Measurements from ENCODE around the gene CADM3. TPM values are rescaled to one million over a fixed set of nuclear protein-coding genes. Genes with fewer than 3 reads are reported as not detected.

The CADM3 gene
- total and polyA plus RNA-seq, 2 of the 8 experiments (the other 6 are each of a cell fraction or from before 2014, with no cell fraction given): 8.3 to 8.5 TPM

DNA sequence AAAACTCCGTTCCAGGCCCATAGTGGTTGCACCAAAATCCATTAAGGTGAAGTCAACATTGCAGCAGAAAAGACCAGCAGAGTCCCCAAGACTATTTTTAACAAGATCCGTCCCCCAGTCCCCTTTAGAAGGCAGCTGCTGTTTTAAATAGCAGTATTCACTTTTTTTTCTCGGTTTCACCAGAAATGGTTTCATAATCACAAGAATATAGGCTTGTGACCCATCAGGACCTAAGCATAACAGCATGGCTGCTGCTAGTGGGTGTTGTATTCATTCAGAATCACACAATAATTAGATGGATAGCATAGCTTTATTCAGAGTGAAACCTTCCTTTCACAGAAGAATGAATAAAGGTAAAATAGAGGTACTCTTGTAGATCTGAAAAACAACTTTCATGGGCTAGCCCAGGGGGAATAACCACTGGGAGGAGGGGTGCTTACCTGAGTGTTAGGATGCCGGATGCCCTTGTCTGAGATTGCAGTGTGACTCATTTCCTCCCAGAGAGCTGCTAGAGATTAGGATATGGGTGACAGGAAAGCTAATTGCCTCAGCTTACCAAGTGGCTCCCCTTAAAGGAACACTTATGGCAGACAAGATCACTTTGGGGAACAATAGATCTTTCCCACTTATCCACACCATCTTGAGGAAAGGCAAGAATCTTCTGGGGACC lies 68.3 kb downstream of the CADM3 start:
- H4K8ac ChIP-seq (ENCODE audit: extremely low read depth, insufficient read depth, low read length): no peak overlapping the region
- POLR2A ChIA-PET (ENCODE audit: partially characterized antibody): no interaction called here
- no peaks in the 10 kb centered on the region for H3K36me3 ChIP-seq (ENCODE audit: control insufficient read depth in 2 of 4, insufficient read depth in 4 of 4, low read length in 3 of 4)
- no peak overlapping the region for H4K91ac ChIP-seq (replicated peaks; ENCODE audit: insufficient read length, low read length)
- no peak overlapping the region for H3K4ac ChIP-seq (replicated peaks; ENCODE audit: insufficient read length, low read depth, low read length)
- no peak overlapping the region for H3K14ac ChIP-seq (ENCODE audit: insufficient read length)
- H2BK15ac ChIP-seq (ENCODE audit: low read length): no peak overlapping the region
- no peaks in the 10 kb centered on the region for H3K4me1 ChIP-seq (replicated peaks in 1 of 4; ENCODE audit: control insufficient read depth in 3 of 4, insufficient read depth in 4 of 4, low read length in 3 of 4)
- H3K18ac ChIP-seq (ENCODE audit: extremely low read depth, low read length): no peak overlapping the region
- no peak overlapping the region for H2BK20ac ChIP-seq (ENCODE audit: low read length)
- H2BK120ac ChIP-seq (replicated peaks; ENCODE audit: low read depth, low read length): no peak overlapping the region
- H3K23me2 ChIP-seq (ENCODE audit: low read depth, low read length): no peaks in the 10 kb centered on the region
- no peaks in the 10 kb centered on the region for H3K9me3 ChIP-seq (ENCODE audit: insufficient read depth in 2 of 2, low read depth in 1 of 2, low read length in 1 of 2)
- no peak overlapping the region for H3K4me2 ChIP-seq (ENCODE audit: insufficient read depth in 1 of 2, low read depth in 2 of 2, low read length in 2 of 2)
- no peaks in the 10 kb centered on the region for H3K79me1 ChIP-seq (ENCODE audit: low read depth, low read length)
- no peak overlapping the region for H2AK5ac ChIP-seq (ENCODE audit: low read depth, low read length)
- CTCF ChIA-PET (ENCODE audit: partially characterized antibody): interaction anchor here (1.0 kb wide), 1 partner anchor 29 kb away, joined by 3 read pairs; no protein-coding TSS in a partner anchor
- no peak overlapping the region for H2AFZ ChIP-seq (ENCODE audit: low read length)
- no peaks in the 10 kb centered on the region for H3K79me2 ChIP-seq (ENCODE audit: control insufficient read depth in 1 of 2, insufficient read depth in 2 of 2, low read length in 2 of 2)
- H3K9ac ChIP-seq (replicated peaks in 1 of 4; ENCODE audit: extremely low read depth in 1 of 4, low read depth in 3 of 4, low read length in 3 of 4): no peak overlapping the region
- no peaks in the 10 kb centered on the region for H4K20me1 ChIP-seq (replicated peaks in 1 of 2; ENCODE audit: control insufficient read depth in 1 of 2, insufficient read depth in 2 of 2, low read length in 2 of 2)
- H3K27me3 ChIP-seq (replicated peaks in 1 of 4; ENCODE audit: control insufficient read depth in 3 of 4, extremely low read depth in 1 of 4, insufficient read depth in 3 of 4, low read length in 3 of 4): no peaks in the 10 kb centered on the region
- no peak overlapping the region for H3K56ac ChIP-seq (replicated peaks; ENCODE audit: insufficient read length, low read depth, low read length)
- no peak overlapping the region for H3K27ac ChIP-seq (ENCODE audit: low read depth, low read length)
- no peak overlapping the region for H2BK12ac ChIP-seq (ENCODE audit: low read depth, low read length)
- H4K5ac ChIP-seq (ENCODE audit: insufficient read length, low read depth, low read length): no peak overlapping the region
- H3K23ac ChIP-seq (ENCODE audit: insufficient read length): no peak overlapping the region
- no peak for DNase-seq (ENCODE audit: low read depth in 1 of 2, low spot score in 2 of 2)
- H3K4me3 ChIP-seq (ENCODE audit: extremely low read depth in 1 of 4, insufficient read depth in 2 of 4, low read depth in 3 of 4, low read length in 4 of 4): no peak overlapping the region
- H2BK5ac ChIP-seq (ENCODE audit: low read depth, low read length): no peak overlapping the region
- FAIRE-seq: no peak
- 92% methylated on average over 4 of the region's 4 CpGs; no CpG with 5 or more reads in 1 of the 2 experiments for WGBS, 2 experiments (ENCODE audit: extremely low coverage in 1 of 2, insufficient coverage in 1 of 2, insufficient read length in 1 of 2, insufficient replicate concordance in 2 of 2, low coverage in 1 of 2, low lambda C conversion rate in 2 of 2, missing lambda C conversion rate in 1 of 2)
- TF ChIP-seq CEBPB (IDR thresholded peaks at IDR 0.05; ENCODE audit: low read depth, low read length): no peak
- no peak for TF ChIP-seq CBX8 (IDR thresholded peaks at IDR 0.05; ENCODE audit: borderline replicate concordance, low read depth, low read length)
- no peak for TF ChIP-seq RBBP5 (IDR thresholded peaks at IDR 0.05; ENCODE audit: borderline replicate concordance, low read depth, low read length)
- no peak for TF ChIP-seq TBP (IDR thresholded peaks at IDR 0.05; ENCODE audit: low read depth, low read length)
- no peak for TF ChIP-seq BCL11A (IDR thresholded peaks at IDR 0.05; ENCODE audit: low read depth in 2 of 2, low read length in 2 of 2)
- no peak for TF ChIP-seq ATF2 (IDR thresholded peaks at IDR 0.05; ENCODE audit: low read length)
- no peak for TF ChIP-seq YY1 (IDR thresholded peaks at IDR 0.05; ENCODE audit: low read depth, low read length)
- no peak for TF ChIP-seq JUND (IDR thresholded peaks at IDR 0.05; ENCODE audit: low read length)

Data from H1 (cell line).